ENCODE measurements around the gene KCNQ1.

KCNQ1 gene, protein sequence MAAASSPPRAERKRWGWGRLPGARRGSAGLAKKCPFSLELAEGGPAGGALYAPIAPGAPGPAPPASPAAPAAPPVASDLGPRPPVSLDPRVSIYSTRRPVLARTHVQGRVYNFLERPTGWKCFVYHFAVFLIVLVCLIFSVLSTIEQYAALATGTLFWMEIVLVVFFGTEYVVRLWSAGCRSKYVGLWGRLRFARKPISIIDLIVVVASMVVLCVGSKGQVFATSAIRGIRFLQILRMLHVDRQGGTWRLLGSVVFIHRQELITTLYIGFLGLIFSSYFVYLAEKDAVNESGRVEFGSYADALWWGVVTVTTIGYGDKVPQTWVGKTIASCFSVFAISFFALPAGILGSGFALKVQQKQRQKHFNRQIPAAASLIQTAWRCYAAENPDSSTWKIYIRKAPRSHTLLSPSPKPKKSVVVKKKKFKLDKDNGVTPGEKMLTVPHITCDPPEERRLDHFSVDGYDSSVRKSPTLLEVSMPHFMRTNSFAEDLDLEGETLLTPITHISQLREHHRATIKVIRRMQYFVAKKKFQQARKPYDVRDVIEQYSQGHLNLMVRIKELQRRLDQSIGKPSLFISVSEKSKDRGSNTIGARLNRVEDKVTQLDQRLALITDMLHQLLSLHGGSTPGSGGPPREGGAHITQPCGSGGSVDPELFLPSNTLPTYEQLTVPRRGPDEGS

GRCh38 chr11:2444821-2445745 lies at the start of gene KCNQ1:
Gene KCNQ1 (plus strand): TSS chr11:2445008. CDS start chr11:2445099, 91 bp downstream.
- peak; percentile 33 to 55 for DNase-seq

GRCh38 chr11:2395211-2395730 lies 49.5 kb upstream of the KCNQ1 start:
- DNase-seq, result no peak

DNA sequence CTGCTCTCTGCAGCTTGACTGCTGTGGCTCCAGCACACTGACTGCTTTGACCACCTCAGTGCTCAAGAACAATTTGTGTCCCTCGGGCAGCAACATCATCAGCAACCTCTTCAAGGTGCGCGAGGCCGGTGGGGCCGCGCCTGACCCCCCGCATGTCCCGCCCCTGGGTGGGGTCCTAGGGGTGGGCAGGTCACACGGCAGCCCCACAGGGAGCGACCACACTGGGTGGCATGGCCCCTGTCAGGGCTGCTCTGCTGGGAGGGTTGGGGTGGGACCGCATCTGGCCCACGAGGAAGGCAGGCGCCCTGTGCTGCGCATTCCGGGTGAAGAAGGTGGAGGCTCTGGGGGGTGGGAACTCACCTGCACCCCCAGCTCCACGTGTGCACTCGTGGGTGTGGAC lies 49.0 kb upstream of the KCNQ1 start:
- DNase-seq, result no peak

GRCh38 chr11:2396471-2396870 lies 48.3 kb upstream of the KCNQ1 start:
- no peak for DNase-seq

DNA sequence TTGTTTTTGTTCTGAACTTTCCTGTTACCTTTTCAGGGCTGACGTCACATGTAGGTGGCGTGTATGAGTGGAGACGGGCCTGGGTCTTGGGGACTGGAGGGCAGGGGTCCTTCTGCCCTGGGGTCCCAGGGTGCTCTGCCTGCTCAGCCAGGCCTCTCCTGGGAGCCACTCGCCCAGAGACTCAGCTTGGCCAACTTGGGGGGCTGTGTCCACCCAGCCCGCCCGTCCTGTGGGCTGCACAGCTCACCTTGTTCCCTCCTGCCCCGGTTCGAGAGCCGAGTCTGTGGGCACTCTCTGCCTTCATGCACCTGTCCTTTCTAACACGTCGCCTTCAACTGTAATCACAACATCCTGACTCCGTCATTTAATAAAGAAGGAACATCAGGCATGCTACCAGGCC lies 47.8 kb upstream of the KCNQ1 start:
- DNase-seq, result no peak

GRCh38 chr11:2398664-2399355 lies 46.0 kb upstream of the KCNQ1 start:
- DNase-seq, result no peak

- peak; percentile 14 to 15 for DNase-seq
Observed at GRCh38 chr11:2399488-2400068, 45.2 kb upstream of the KCNQ1 start.

- peak; percentile 98 to 99 for DNase-seq
Observed at GRCh38 chr11:2400069-2400761, 44.6 kb upstream of the KCNQ1 start, which contains the start of gene TSSC4. Gene TSSC4 (plus strand): TSS chr11:2400750. CDS start chr11:2402634, 1,884 bp downstream.

DNA sequence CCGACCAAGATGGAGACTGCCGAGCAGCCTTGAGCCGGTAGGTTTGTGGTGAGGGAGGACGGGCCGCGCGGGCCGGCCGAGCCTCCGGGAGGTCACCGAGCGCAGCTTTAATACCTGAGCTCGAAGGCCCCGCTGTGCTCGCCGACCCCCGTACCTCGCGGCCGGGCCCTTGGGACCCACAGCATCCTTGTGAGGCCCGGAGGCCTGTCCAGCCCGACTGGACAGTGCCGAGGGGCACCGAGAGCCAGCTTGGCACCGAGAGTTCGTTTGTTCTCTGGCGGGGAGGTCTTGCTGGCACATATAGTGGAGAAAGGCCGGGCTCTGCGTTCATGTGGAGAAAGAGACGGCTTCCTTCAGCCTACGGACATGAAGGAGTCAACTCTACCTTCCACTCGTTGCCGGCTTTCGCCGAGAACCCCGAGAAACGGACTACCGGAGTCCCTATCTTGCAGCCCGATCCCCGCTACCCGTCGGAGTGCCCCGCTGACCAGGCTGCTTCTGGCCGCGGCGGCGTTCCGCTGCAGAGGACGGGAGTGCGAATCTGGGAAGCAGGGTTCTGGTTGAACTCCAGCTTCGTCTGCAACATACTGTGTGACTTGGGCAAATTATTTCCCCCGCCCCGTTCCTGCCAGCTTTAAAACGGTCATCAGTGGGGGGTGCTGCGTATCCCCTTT lies 43.9 kb upstream of the KCNQ1 start:
- no peak for DNase-seq

DNA sequence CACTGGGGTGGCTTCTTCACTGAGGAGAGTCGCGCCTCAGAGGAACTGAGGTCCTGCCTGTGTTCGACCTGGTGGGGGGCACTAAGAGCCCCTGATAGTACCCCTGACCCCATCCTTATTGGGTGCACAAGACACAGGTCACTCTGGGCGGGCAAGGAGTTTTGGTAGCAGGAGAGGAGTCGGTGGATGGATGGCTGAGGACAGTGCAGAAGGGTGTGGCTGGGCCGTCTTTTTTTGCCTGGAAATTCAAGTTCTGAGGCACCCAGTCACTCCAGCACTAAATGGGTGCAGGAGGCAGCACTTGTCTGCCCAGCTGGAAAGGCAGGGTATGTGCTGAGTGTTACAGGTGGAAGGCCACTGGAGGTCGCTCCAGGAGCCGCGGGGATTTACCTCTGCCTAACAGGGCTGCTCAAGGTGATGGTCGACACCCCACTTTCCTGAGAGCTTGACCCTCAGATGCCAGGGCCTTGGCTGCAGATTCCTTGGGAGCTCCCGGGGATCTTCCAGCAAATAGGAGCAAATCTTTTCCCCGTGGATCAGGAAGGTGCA lies 43.3 kb upstream of the KCNQ1 start:
- no peak for DNase-seq

GRCh38 chr11:2402106-2402505 lies 42.7 kb upstream of the KCNQ1 start:
- DNase-seq, result no peak

DNA sequence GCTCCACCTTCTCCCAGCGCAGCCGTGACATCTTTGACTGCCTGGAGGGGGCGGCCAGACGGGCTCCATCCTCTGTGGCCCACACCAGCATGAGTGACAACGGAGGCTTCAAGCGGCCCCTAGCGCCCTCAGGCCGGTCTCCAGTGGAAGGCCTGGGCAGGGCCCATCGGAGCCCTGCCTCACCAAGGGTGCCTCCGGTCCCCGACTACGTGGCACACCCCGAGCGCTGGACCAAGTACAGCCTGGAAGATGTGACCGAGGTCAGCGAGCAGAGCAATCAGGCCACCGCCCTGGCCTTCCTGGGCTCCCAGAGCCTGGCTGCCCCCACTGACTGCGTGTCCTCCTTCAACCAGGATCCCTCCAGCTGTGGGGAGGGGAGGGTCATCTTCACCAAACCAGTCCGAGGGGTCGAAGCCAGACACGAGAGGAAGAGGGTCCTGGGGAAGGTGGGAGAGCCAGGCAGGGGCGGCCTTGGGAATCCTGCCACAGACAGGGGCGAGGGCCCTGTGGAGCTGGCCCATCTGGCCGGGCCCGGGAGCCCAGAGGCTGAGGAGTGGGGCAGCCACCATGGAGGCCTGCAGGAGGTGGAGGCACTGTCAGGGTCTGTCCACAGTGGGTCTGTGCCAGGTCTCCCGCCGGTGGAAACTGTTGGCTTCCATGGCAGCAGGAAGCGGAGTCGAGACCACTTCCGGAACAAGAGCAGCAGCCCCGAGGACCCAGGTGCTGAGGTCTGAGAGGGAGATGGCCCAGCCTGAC lies 41.7 kb upstream of the KCNQ1 start:
- DNase-seq, result no peak

GRCh38 chr11:2404735-2405196 lies 40.0 kb upstream of the KCNQ1 start:
- DNase-seq, result no peak

- no peak for DNase-seq
Observed at GRCh38 chr11:2406451-2406850, 38.4 kb upstream of the KCNQ1 start.

DNA sequence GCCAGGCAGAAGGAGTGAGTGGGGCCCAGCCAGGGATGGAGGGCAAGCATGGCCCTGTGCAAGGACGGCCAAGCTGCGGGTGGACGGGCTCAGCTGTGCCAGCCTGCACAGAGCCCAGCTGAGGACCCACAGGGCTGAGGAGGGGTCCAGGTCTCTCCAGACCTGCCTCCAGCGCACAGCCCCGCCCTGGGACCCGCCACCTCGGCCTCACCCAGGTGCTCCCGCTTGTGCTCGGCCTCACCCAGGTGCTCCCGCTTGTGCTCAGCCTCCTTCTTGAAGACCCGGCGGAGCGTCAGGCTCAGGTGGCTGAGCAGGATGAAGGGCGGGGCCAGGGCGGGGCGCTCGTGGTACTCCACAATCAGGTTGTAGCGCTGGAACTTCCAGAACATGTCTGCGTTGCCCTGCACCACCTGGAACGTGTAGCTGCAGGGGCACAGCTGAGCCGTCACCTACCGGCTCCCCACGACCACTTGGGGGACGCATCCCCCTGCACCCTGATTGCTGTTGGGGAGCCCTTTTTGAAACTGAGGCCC lies 37.9 kb upstream of the KCNQ1 start:
- DNase-seq, result no peak

GRCh38 chr11:2408671-2409070 lies 36.1 kb upstream of the KCNQ1 start:
- no peak for DNase-seq

- no peak for DNase-seq
Observed at GRCh38 chr11:2409126-2409525, 35.7 kb upstream of the KCNQ1 start.

- no peak for DNase-seq
Observed at GRCh38 chr11:2409611-2410468, 35.0 kb upstream of the KCNQ1 start.
